ENCODE measurements around the gene FANCM. TPM values are rescaled to one million over a fixed set of nuclear protein-coding genes. Genes with fewer than 3 reads are reported as not detected.

Gene FANCM
- total and polyA plus RNA-seq, 9 of the 15 experiments (the other 6 are each of a cell fraction or from before 2014, with no cell fraction given) = 5.1 to 14.4 (median 6.2) TPM

DNA sequence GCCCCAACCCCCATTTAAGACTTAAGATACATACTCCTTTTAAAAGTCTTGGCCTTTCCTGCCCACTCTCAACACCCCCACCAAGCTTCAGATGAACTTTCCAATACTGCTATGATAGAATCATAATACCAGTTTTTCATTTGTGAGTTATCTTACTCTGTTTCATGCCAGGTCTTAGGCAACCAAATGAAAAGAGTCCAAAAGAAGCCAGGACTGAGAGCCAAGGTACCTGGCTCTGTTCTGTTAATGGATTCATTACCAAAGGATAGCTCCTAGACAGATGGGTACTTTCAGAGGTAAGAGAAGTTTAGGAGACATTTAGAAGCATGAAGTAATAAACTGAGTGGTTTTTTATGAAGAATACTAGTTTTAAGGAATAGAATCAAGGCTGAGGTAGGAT is 34.2 kb downstream of the FANCM start (continued):
- TF ChIP-seq, protein P1, sequence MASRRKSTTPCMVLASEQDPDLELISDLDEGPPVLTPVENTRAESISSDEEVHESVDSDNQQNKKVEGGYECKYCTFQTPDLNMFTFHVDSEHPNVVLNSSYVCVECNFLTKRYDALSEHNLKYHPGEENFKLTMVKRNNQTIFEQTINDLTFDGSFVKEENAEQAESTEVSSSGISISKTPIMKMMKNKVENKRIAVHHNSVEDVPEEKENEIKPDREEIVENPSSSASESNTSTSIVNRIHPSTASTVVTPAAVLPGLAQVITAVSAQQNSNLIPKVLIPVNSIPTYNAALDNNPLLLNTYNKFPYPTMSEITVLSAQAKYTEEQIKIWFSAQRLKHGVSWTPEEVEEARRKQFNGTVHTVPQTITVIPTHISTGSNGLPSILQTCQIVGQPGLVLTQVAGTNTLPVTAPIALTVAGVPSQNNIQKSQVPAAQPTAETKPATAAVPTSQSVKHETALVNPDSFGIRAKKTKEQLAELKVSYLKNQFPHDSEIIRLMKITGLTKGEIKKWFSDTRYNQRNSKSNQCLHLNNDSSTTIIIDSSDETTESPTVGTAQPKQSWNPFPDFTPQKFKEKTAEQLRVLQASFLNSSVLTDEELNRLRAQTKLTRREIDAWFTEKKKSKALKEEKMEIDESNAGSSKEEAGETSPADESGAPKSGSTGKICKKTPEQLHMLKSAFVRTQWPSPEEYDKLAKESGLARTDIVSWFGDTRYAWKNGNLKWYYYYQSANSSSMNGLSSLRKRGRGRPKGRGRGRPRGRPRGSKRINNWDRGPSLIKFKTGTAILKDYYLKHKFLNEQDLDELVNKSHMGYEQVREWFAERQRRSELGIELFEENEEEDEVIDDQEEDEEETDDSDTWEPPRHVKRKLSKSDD (conservative IDR thresholded peaks at IDR 0.05; ENCODE audit: low read length) = no peak
- TF ChIP-seq CCNT2 (IDR thresholded peaks at IDR 0.05; ENCODE audit: borderline replicate concordance, extremely low read depth, insufficient read length, low read depth, low read length) (no peak), GTF2F1 (IDR thresholded peaks at IDR 0.05; ENCODE audit: low read depth, low read length) (no peak), MCM5 (IDR thresholded peaks at IDR 0.05; ENCODE audit: low read depth) (no peak), CBX3 (IDR thresholded peaks at IDR 0.05; ENCODE audit: borderline replicate concordance in 1 of 2, low read length in 2 of 2) (no peak), PRPF4 (IDR thresholded peaks at IDR 0.05; ENCODE audit: insufficient read depth, low read depth, low read length, poor library complexity, severe bottlenecking) (no peak), ZNF12 (CRISPR knock-in tag; IDR thresholded peaks at IDR 0.05) (no peak)

DNA sequence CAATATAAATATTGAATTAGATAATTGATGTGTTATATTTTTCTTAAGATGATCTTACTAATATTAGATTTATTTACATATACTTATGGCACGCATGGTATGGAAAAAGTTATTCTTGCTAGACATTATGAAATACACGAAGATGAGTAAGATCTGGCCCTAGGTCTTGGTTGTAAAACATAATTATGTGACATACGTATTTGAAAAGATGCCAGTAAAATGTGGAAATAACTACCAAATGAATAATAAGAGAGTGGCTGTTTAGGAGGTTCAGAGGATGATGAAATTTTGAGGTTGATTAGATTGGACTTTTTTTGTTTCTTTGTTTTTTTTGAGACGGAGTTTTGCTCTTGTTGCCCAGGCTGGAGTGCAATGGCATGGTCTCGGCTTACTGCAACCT is 41.3 kb downstream of the FANCM start:
- no peaks in the 10 kb centered on the region for H3K9me1 ChIP-seq (ENCODE audit: control insufficient read depth, insufficient read depth, low read length)
- H2AFZ ChIP-seq (ENCODE audit: low read depth, low read length) = no peak overlapping the region
- H4K20me1 ChIP-seq (replicated peaks; ENCODE audit: control insufficient read depth, insufficient read depth, low read length) = no peaks in the 10 kb centered on the region
- no peak overlapping the region for H3K27ac ChIP-seq (ENCODE audit: extremely low read depth, low read depth, low read length)
- no peak overlapping the region for H3K4me2 ChIP-seq (ENCODE audit: insufficient read depth, low read length)
- no peaks in the 10 kb centered on the region for H3K4me1 ChIP-seq (replicated peaks in 1 of 2; ENCODE audit: control insufficient read depth in 2 of 2, insufficient read depth in 2 of 2, low read length in 2 of 2)
- intact Hi-C loops (cut with micrococcal nuclease) (no loop called here), in situ Hi-C loops (cut with MboI) (no loop called here)
- FAIRE-seq (no peak), DNase-seq (ENCODE audit: extremely low read depth in 1 of 4, low spot score in 3 of 4) (no peak), ATAC-seq (no peak)
- BruUV-seq (replicated peaks) = no TSS peak
- no peak overlapping the region for H3K4me3 ChIP-seq
- no peak overlapping the region for H3K9ac ChIP-seq (ENCODE audit: insufficient read depth in 1 of 2, low read depth in 2 of 2, low read length in 2 of 2)
- POLR2A ChIA-PET = no interaction called here
- no peaks in the 10 kb centered on the region for H3K9me3 ChIP-seq (replicated peaks; ENCODE audit: control insufficient read depth, insufficient read depth, low read depth, low read length)
- CTCF ChIA-PET (ENCODE audit: low intra/inter-chr PET ratio) = no interaction called here
- no peaks in the 10 kb centered on the region for H3K27me3 ChIP-seq (ENCODE audit: control insufficient read depth in 2 of 2, insufficient read depth in 2 of 2, low read length in 2 of 2)
- peaks cover 17% of the 10 kb centered on the region; the same call in 1 of the 3 replicates for H3K36me3 ChIP-seq (ENCODE audit: control insufficient read depth, insufficient read depth, low read length)
- WGBS (ENCODE audit: insufficient coverage, low coverage, missing lambda C conversion rate) = 93% methylated on average over 5 of the region's 5 CpGs
- no peaks in the 10 kb centered on the region for H3K79me2 ChIP-seq (ENCODE audit: control insufficient read depth, insufficient read depth, low read length)
- TF ChIP-seq, protein P2, sequence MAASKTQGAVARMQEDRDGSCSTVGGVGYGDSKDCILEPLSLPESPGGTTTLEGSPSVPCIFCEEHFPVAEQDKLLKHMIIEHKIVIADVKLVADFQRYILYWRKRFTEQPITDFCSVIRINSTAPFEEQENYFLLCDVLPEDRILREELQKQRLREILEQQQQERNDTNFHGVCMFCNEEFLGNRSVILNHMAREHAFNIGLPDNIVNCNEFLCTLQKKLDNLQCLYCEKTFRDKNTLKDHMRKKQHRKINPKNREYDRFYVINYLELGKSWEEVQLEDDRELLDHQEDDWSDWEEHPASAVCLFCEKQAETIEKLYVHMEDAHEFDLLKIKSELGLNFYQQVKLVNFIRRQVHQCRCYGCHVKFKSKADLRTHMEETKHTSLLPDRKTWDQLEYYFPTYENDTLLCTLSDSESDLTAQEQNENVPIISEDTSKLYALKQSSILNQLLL (CRISPR knock-in tag; IDR thresholded peaks at IDR 0.05; ENCODE audit: borderline replicate concordance) = no peak
- TF ChIP-seq, protein P3, sequence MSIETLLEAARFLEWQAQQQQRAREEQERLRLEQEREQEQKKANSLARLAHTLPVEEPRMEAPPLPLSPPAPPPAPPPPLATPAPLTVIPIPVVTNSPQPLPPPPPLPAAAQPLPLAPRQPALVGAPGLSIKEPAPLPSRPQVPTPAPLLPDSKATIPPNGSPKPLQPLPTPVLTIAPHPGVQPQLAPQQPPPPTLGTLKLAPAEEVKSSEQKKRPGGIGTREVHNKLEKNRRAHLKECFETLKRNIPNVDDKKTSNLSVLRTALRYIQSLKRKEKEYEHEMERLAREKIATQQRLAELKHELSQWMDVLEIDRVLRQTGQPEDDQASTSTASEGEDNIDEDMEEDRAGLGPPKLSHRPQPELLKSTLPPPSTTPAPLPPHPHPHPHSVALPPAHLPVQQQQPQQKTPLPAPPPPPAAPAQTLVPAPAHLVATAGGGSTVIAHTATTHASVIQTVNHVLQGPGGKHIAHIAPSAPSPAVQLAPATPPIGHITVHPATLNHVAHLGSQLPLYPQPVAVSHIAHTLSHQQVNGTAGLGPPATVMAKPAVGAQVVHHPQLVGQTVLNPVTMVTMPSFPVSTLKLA (conservative IDR thresholded peaks at IDR 0.05) = no peak
- no peak for TF ChIP-seq BMI1 (IDR thresholded peaks at IDR 0.05; ENCODE audit: low read length)
- TF ChIP-seq PHF8 (IDR thresholded peaks at IDR 0.05; ENCODE audit: borderline replicate concordance, low read length) = no peak
- TF ChIP-seq, protein P4, sequence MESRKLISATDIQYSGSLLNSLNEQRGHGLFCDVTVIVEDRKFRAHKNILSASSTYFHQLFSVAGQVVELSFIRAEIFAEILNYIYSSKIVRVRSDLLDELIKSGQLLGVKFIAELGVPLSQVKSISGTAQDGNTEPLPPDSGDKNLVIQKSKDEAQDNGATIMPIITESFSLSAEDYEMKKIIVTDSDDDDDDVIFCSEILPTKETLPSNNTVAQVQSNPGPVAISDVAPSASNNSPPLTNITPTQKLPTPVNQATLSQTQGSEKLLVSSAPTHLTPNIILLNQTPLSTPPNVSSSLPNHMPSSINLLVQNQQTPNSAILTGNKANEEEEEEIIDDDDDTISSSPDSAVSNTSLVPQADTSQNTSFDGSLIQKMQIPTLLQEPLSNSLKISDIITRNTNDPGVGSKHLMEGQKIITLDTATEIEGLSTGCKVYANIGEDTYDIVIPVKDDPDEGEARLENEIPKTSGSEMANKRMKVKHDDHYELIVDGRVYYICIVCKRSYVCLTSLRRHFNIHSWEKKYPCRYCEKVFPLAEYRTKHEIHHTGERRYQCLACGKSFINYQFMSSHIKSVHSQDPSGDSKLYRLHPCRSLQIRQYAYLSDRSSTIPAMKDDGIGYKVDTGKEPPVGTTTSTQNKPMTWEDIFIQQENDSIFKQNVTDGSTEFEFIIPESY (CRISPR knock-in tag; IDR thresholded peaks at IDR 0.05) = no peak
